GM18873 (cell line): ENCODE results near the gene CD164L2.

ENCODE experiments used
- ATAC-seq: cut with Tn5 transposase; IDR thresholded peaks from one replicate; pipeline ENCODE4 v1.9.1; 2021; ENCODE audit warnings: mild to moderate bottlenecking, moderate library complexity, moderate number of reproducible peaks; ENCODE audit not compliant: unreplicated experiment, low FRiP score

The CD164L2 gene

DNA sequence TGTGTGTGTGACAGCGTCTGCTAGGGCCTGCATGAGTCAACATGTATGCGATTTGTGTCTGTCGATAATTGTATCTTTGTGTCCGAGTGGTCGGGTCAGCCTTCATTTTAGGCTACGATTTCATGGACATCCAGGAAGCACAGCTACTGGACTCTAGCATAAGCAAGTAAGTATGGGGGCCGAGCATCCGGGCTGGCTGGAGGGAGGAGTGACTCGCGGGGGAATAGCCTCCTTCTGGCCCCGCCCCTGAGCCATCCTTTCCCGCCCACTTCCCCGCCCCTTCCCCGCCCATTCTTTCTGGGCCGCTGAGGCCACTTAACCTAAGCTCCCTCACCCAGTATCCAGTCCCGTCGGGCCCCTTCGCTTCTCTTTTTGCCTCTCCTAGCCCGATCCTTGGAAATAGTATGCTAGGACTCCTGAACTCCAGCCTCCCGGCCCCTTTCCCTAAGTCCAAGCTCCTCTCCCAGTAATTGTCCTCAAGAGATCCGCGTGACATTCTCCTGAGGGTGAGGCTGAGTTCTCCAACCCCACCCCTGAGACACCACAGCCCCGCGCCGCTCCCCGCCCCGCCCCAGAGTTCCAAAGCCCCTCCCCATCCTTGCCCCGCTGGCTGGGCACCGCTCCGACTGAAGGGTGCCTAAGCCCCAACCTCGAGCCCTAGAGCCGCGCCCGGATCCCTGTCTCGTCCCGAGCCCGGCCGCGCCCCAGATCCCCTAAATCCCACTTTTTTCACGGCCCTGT, 17.6 kb downstream of the CD164L2 start:
- ATAC-seq = no peak

GRCh38 chr1:27364696-27365371, 18.3 kb downstream of the CD164L2 start:
- no peak for ATAC-seq

GRCh38 chr1:27363766-27364695, 19.1 kb downstream of the CD164L2 start:
- no peak for ATAC-seq

GRCh38 chr1:27361553-27361952, 21.6 kb downstream of the CD164L2 start:
- no peak for ATAC-seq

DNA sequence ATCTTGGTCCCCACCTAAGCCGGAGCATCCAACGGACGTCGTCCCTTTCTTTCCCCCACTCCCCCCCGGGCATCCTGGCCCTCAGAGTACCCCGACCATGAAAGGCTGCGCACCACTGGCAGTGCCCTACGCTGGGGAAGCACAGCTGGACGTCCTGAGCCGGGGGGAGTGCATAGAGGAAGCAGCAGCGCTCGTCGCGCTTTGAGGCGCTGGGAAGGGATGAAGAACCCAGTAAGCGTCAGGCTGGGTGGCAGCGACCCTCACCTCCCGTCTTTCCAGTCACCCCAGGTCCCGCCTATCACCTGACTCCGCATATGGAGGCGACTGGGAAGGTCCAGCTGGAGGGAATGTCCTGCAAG, 22.1 kb downstream of the CD164L2 start:
- ATAC-seq = no peak

DNA sequence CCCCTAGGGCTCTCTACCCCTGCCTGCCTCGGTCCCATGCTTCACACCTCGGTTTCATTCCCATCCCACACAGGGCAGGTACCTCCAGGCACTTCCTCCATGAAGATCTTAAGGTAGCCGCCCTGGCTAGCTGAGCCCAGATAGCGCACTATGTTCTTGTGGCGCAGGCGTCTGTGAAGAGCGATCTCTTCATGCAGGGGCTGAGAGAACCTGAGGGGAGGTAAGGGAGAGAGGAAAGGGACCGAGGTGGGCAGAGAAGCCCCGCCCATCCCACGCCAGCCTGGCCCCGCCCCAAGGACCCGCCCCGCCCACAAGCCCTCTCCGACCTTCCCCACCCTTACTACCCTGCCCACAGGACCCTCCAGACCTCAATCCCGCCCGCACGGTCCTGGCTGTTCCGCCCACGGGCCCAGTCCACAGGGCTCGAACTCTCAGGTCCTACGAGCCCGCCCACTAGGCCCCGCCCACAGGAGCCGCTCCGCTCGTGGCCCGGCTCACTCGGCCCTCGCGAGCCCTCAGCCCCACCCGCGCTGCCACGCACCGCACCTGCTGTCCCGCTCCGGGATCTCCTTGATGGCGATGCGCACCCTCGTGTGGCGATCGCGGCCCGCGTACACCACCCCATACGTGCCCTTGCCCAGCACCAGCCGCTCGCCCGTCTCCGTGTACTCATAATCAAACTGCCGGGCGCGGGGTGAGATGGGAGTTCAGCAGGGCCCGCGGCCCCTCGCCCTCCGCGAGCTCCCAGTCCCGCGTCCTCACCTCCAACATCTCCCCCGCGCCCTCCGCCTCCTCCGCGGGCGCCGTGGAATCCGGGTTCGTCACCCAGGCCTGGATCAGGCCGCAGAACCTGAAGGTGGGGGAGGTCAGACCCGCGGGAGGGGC, 22.7 kb downstream of the CD164L2 start:
- no peak for ATAC-seq

- no peak for ATAC-seq
Observed at GRCh38 chr1:27359822-27360158, 23.3 kb downstream of the CD164L2 start.

GRCh38 chr1:27358928-27359313, 24.2 kb downstream of the CD164L2 start:
- no peak for ATAC-seq

DNA sequence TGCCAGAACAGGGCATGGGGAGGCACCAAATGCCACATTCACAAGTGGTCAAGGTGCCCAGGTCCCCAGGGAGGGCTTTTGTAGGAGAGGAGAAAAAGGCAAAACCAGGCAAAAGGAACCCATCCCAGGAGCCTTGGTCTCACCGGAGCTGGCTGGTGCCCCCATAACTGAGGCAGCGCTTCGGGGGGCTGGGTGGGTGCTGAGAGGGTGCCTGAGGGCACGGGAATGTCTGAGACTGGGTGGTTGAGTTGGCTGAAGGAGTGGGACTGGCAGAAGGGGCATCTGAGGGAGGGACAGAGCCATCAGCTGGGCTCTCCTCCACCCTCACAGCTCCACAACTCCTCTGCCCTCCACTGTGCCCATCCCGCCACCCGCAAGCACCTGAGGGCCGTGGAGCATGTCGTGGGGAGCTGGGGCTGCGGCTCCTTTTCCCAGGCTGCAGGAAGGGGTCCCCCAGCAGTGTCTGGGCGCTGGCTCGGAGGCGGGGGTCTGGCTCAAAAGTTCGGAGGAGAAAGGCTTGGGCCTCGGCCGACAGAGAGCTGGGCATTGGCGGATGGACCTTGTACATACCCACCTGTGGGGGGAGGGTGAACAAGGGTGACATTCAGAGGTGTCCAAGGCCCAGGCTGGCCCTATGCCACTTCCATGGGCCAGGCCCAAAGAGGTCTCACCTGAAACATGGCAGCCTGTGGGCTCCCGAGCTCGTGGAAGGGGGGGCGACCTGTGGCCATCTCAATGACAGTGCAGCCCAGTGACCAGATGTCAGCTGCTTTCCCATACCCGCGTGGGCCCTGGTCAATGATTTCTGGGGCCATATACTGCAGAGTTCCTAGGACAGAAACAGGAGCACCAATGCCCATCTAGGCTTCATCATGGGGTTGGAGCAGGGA, 24.9 kb downstream of the CD164L2 start:
- ATAC-seq = no peak

DNA sequence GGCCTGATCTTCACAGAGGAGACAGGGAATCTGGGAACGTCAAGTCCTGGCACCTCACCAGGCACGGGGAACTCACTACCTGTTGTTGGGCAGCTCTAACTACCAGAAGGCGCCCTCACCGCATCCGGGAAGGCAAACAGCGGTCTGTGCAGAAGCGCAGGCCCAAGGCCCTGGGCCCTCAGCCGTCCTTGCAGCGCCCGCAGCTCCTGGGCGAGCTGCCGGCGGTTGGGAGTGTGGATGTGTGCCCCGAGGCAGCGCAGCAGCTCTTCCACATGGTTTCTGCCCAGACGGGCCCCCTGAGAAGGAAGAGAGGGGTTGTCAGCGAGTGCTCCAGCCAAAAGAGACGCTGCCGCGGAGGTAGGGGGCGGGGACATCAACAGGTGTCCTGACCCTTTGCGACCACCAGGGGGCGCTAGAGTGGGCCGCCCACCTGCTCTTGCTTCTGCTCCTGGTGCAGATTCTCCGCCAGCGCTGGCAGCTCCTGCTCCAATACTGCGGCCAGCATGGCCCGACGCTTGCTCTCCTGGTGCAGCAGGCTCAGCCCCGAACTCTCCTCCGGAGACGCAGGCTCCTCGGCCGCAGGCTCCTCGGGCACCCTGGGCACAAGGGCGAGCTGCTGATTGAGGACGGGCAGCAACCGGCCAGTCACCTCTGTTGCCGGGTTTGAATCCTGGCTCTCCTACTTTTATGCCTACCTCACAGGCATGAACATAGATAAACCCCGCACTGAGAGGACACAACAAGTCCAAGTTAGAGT, 25.7 kb downstream of the CD164L2 start:
- no peak for ATAC-seq

DNA sequence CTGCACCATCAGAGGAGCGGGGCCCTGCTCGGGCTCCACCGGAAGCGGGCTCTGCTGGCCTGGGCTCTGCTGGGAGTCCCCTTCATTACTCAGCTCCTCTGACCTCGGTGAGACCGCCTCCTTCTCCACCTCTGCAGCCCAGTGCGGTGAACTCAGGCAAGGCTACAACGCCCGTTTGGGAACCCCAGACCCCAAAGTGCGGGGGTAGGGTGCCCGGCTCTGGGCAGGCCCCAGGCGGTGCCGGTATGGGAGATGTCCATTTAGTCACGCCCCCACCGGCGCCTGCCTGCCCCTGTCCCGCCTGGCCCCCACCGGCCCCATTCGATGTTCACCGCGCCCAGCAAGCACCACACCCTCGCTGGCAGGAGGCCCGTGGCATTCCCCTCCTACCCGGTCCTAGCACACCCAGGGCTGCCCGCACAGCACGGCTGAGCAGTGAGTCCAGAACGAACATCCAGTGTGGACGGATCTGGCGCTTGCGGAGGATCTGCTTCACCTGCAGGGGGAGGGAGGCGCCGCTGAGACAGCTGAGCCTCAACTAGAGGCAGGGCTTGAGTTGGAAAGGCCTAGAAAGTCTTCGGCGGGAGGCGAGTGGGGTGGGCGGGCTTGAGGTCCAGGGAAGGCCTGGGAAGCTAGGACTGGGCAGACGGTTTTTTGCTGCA, 26.4 kb downstream of the CD164L2 start:
- no peak for ATAC-seq

DNA sequence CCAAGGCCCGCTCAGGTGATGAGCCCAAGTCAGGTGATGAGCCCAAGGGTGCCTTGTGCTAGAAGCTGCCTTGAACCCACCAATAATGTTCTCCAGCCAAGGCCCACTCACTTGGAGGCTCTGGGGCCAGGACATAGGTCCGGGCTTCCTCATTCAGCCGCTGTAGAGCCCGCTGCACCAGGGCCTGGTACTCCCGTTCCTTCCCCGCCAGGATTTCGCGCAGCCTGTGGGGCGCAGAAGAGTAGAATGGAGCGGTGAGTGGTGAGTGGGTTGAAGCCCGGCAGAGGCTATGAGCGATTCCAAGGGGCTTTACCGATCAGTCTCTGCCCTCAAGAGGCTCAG, 26.9 kb downstream of the CD164L2 start:
- no peak for ATAC-seq

DNA sequence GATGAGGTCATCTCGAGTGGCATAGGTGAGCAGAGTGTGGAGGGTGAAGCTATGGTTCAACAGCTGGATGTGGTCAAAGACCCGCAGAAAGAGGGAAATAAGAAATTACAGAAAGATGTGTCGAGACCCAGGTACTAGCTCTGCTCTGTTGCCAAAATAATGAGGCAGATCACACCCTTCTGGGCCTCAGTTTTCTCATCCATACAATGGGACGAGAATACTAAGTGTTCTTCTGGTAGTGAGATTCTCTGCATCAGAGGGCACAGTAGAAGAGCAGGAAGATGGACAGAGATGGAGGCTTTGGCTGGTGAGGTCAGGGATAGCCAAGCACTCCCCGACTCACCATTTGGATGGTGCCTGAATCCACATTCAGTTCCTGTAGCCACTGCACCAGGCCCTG, 27.4 kb downstream of the CD164L2 start:
- ATAC-seq = no peak

- ATAC-seq = no peak
Observed at GRCh38 chr1:27353629-27354028, 29.5 kb downstream of the CD164L2 start.

DNA sequence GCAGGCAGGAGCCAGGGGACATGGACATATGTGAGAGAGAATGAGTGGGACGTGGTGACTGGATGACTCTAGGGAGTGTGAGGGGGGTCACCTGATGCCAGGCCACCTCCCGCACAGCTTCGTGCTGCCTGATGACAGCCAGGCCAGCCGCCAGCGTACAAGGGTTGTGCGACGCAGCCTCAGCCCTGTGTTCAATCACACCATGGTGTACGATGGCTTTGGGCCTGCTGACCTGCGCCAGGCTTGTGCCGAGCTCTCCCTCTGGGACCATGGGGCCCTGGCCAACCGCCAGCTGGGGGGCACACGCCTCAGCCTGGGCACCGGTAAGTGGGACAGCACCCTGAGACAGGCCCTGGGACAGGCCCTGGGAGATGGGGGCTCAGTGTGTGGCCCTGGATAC, 30.0 kb downstream of the CD164L2 start:
- ATAC-seq = no peak

- ATAC-seq = no peak
Observed at GRCh38 chr1:27351541-27352107, 31.5 kb downstream of the CD164L2 start.

DNA sequence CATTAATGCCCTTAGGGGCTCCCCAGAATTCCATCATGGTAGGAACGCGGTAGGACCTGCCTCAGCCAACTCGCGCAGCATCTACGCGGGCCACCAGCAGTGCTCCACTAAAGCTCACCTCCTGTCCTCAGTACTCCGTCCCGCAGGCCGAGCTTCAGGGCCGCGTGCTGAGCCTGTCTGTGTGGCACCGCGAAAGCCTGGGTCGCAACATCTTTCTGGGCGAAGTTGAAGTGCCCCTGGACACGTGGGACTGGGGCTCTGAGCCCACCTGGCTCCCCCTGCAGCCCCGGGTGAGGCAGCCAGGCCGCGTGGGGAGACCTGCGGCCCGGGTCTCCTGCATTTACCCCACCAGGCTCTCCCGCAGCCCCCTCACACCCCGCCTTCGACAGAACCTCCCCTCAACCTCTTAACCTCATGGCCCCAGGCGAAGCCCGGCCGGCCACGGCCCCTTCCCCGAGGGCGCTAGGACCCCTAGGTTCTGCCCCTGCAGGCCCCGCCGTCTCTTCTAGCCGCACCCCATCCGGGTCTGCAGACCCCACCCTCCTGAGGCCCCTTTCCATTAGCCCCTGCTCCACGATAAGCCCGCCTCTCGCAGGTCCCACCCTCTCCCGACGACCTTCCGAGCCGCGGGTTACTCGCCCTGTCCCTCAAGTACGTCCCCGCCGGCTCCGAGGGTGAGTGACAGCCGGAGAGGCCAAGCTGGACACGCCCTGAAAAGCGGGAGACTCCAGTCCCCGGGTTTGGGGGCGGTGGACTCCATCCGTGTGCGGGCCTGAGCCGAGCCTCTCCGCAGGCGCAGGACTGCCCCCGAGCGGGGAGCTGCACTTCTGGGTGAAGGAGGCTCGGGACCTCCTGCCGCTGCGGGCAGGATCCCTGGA, 32.2 kb downstream of the CD164L2 start:
- no peak for ATAC-seq
